ENCODE data around the gene PIP4K2B. TPM values are rescaled to one million over a fixed set of nuclear protein-coding genes. Genes with fewer than 3 reads are reported as not detected.

The PIP4K2B gene
- total and polyA plus RNA-seq, 7 donors = 19.3 to 72.6 (median 62.5) TPM

DNA sequence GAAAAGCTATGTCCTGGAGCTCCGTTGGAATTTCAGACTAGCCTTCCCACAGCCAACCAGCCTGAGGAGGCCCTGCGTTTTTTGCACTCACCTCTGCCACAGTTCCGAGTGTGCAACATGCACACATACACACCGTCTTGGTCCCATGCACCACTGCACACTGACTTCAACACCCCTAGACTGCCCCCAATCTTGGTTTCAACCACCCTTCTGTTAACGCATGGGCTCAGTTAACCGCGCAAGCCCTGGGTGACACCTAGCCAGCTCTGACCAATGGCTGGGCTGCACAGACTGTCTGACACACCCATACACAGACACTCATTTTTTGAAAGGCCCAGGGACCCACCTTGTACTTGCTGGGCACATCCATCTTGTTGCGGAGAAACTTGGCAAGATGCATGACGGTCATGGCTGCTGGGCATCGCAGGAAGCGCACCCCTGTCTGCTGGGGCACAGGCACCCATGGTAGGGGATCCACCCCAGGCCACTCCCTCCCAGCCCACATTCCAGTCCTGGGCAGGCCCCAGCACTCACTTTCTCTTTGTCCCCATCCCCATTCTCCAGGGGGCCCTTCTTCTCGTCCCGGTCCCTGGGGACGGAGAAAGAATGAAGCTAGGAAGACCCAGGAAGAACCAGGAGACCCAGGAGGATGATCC, 61.2 kb downstream of the PIP4K2B start:
- Histone ChIP-seq H3K4me3 (no peak overlapping the region), H3K9me3 (no peaks in the 10 kb centered on the region), H3K27ac (no peak overlapping the region), H3K36me3 (ENCODE audit: insufficient read depth in 1 of 2, low read depth in 1 of 2) (peaks cover 0 to 17% of the 10 kb centered on the region in 2 donors), H3K27me3 (ENCODE audit: insufficient read depth in 3 of 3, low read length in 2 of 3) (peaks cover 0 to 3% (median 0%) of the 10 kb centered on the region in 3 donors), H3K4me1 (peaks cover 16% of the 10 kb centered on the region)
- intact Hi-C loops (cut with DNase I) = loop anchor here (10.0 kb wide), 1 partner anchor 183 kb away; no protein-coding TSS in a partner anchor
- no peak for DNase-seq
- TF ChIP-seq, protein P1, sequence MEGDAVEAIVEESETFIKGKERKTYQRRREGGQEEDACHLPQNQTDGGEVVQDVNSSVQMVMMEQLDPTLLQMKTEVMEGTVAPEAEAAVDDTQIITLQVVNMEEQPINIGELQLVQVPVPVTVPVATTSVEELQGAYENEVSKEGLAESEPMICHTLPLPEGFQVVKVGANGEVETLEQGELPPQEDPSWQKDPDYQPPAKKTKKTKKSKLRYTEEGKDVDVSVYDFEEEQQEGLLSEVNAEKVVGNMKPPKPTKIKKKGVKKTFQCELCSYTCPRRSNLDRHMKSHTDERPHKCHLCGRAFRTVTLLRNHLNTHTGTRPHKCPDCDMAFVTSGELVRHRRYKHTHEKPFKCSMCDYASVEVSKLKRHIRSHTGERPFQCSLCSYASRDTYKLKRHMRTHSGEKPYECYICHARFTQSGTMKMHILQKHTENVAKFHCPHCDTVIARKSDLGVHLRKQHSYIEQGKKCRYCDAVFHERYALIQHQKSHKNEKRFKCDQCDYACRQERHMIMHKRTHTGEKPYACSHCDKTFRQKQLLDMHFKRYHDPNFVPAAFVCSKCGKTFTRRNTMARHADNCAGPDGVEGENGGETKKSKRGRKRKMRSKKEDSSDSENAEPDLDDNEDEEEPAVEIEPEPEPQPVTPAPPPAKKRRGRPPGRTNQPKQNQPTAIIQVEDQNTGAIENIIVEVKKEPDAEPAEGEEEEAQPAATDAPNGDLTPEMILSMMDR (IDR thresholded peaks at IDR 0.05) = no peak
- WGBS, 3 donors = 89 to 93% (median 90%) methylated on average over 14 of the region's 14 CpGs
- ATAC-seq = no peak

DNA sequence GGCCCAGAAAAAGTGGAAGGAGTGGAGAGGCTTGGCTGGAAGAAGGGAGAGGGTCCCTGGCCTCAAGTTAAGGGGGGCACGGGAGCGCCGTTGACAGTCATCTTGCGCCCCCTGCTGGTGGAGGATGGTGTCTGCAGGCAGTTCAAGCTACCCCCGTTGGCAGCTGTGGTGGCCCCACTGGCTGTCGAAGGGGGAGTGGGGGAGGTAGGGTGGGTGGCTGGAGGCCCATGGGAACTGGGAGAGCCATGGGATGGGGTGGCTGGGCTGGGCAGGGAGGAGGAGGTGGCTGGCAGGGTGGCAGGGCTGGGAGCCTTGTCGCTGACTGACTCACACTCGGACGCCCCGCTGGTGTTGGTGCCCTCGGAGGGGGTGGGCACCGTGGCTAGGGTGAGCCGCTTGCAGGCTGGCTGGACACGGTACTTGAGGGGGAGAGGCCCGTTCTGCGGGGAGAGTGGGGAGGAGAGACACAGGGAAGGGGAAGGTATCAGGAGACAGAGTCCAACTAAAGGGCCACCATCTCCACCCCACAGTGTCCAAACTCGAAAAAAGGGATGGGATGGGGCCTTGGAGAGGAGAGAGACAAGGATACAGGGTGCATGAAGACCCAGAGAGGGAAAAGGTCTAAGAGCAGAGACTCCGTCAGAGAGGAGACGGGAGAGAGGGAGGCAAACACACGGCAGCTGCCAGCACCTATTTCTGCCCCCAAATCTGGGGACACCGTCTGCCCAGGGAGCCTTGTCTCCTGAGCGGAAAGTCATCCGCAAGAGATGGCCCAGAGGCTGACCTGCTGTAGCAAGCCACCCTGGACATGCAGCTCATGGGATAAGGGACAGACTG, 64.0 kb downstream of the PIP4K2B start:
- WGBS, 3 donors = 29 to 46% (median 30%) methylated on average over 23 of the region's 23 CpGs
- intact Hi-C loops (cut with DNase I) = loop anchor here (1.0 to 10.0 kb wide), 3 partner anchors 58 to 181 kb away; no protein-coding TSS in a partner anchor
- Histone ChIP-seq H3K27ac (no peak overlapping the region), H3K9me3 (no peaks in the 10 kb centered on the region), H3K36me3 (ENCODE audit: insufficient read depth in 1 of 2, low read depth in 1 of 2) (peaks cover 0 to 33% of the 10 kb centered on the region in 2 donors), H3K4me1 (peaks cover 15% of the 10 kb centered on the region), H3K27me3 (ENCODE audit: insufficient read depth in 3 of 3, low read length in 2 of 3) (no peaks in the 10 kb centered on the region), H3K4me3 (no peak overlapping the region)
- peak; percentile 74 to 84 for DNase-seq
- TF ChIP-seq, protein P1 (IDR thresholded peaks at IDR 0.05) = peak; percentile 81
- ATAC-seq = peak; percentile 27 to 63 (median 48)

DNA sequence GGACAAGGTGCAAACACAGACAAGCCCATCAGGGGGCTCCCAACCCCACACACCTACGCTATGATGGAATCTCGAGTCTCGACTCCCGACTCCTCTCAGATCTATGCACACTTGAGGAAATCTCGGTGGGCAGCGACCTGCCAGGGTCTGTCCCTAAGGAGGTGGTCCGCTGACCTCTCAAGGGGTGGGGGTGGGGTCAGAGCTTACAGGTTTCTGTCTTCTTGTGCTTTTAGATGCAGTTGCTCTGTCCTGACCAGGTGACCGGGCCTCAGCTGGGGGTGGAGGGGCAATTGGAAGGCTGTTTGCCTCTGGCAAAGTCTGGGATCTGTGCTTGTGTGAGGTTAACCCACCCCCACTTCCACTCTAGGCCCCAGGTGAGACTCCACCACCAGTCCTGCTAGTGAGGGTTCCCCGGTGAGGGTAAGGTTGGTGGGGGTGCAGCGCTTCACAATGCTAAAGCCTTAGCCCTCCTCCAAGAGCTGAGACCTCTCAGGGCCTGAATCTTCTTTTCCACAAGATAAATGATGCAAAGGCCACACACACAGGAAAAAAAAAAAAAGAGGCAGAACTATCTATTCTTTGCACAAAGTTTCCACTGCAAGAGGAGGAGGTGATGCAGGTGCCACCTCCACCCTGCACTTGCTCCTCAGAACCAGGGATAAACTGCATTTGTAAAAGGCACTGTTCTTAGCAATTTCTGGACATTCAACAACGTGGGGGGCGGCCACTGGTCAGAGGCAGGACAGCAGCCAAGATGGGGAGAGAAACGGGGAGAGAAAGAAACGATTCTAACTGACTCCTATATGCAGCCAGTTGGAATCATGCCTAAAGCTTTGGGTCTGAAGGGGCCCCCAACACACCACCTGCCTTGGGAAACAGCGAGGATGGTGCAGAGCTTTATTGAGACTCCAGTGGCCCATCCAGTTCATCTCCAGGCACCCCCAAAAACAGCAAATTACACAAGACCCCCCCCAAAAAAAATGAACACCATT, 65.1 kb downstream of the PIP4K2B start:
- Histone ChIP-seq H3K27me3 (ENCODE audit: insufficient read depth in 3 of 3, low read length in 2 of 3) (no peaks in the 10 kb centered on the region), H3K27ac (no peak overlapping the region), H3K9me3 (no peaks in the 10 kb centered on the region), H3K4me1 (peaks cover 19% of the 10 kb centered on the region), H3K36me3 (ENCODE audit: insufficient read depth in 1 of 2, low read depth in 1 of 2) (peaks cover 0 to 33% of the 10 kb centered on the region in 2 donors), H3K4me3 (no peak overlapping the region)
- ATAC-seq (no peak), DNase-seq (peak in 1 of 2 donors; percentile 45)
- intact Hi-C loops (cut with DNase I) = loop anchor here (2.0 to 10.0 kb wide), 3 partner anchors 37 to 179 kb away; no protein-coding TSS in a partner anchor
- TF ChIP-seq, protein P1 (IDR thresholded peaks at IDR 0.05) = no peak
- 62 to 71% (median 68%) methylated on average over 15 of the region's 15 CpGs for WGBS, 3 donors

DNA sequence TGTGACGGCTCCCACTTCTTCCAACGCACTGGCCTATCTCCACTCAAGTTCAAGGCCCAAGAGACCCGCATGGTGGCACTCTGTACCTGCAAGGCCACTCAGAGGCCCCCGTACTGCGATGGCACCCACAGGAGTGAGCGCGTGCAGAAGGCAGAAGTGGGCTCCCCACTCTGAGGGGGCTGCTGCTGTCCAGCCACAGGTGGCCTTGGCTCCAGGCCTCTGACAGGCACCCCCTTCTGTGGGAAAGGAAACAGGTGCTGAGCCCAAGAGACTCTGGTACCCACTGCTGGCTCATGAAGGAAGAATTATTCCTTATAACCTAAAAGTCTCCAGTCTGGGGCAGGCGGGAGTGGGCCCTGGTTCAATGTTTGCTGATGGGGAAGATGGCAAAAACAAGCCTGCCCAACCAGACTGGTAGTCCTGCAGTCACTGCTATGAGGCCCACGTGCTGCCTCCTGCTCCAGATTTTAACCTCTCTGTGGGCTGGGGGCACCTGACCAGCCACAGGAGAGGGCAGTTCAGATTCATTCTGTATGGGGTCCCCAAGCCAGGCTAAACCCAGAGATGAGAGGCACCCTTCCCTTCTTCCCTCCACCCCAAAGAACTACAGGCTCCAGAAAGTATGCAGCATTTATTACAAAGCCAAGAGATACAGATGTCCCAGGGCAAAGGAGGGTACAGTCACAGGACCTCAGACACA, 65.9 kb downstream of the PIP4K2B start:
- Histone ChIP-seq H3K36me3 (ENCODE audit: insufficient read depth in 1 of 2, low read depth in 1 of 2) (peaks cover 0 to 26% of the 10 kb centered on the region in 2 donors), H3K9me3 (no peaks in the 10 kb centered on the region), H3K4me1 (peaks cover 20% of the 10 kb centered on the region), H3K4me3 (no peak overlapping the region), H3K27me3 (ENCODE audit: insufficient read depth in 3 of 3, low read length in 2 of 3) (no peaks in the 10 kb centered on the region), H3K27ac (no peak overlapping the region)
- ATAC-seq = no peak
- no peak for DNase-seq
- TF ChIP-seq, protein P1 (IDR thresholded peaks at IDR 0.05) = no peak
- intact Hi-C loops (cut with DNase I) = loop anchor here (5.0 to 10.0 kb wide), 2 partner anchors 36 to 179 kb away; no protein-coding TSS in a partner anchor
- 72 to 87% (median 79%) methylated on average over 9 of the region's 9 CpGs for WGBS, 3 donors

All from psoas muscle (tissue), 8 donors.